ENCODE results near the gene MCM3AP.

Gene MCM3AP

GRCh38 chr21:46194374-46195334, 90.8 kb downstream of the MCM3AP start:
- TF ChIP-seq EZH2 (IDR thresholded peaks at IDR 0.05; ENCODE audit: borderline replicate concordance, low read length) (no peak), CTCF (IDR thresholded peaks at IDR 0.05; ENCODE audit: low read length) (no peak)
- no peaks in the 10 kb centered on the region for H3K4me1 ChIP-seq (ENCODE audit: insufficient read depth, low read length, severe bottlenecking)
- no peaks in the 10 kb centered on the region for H3K79me2 ChIP-seq (ENCODE audit: insufficient read depth, low read length)
- no peaks in the 10 kb centered on the region for H3K9me2 ChIP-seq (ENCODE audit: low read depth, low read length)
- no peak overlapping the region for H3K27ac ChIP-seq (ENCODE audit: low read depth, low read length, poor library complexity, severe bottlenecking)
- no peaks in the 10 kb centered on the region for H3K9me3 ChIP-seq (ENCODE audit: low read length)
- peaks cover 72% of the 10 kb centered on the region for H3K36me3 ChIP-seq (ENCODE audit: insufficient read depth, low read length)
- H3K4me2 ChIP-seq (ENCODE audit: low read length): no peak overlapping the region
- no peak overlapping the region for H2AFZ ChIP-seq (ENCODE audit: low read length)
- H3K4me3 ChIP-seq (ENCODE audit: low read depth, low read length, poor library complexity, severe bottlenecking): no peak overlapping the region
- H3F3A ChIP-seq (ENCODE audit: insufficient read depth, low read length): no peaks in the 10 kb centered on the region
- H4K20me1 ChIP-seq (ENCODE audit: insufficient read depth, low read length): no peaks in the 10 kb centered on the region
- no peak overlapping the region for H3K9ac ChIP-seq (ENCODE audit: low read length)
- no peaks in the 10 kb centered on the region for H3K27me3 ChIP-seq (ENCODE audit: insufficient read depth, low read length)

DNA sequence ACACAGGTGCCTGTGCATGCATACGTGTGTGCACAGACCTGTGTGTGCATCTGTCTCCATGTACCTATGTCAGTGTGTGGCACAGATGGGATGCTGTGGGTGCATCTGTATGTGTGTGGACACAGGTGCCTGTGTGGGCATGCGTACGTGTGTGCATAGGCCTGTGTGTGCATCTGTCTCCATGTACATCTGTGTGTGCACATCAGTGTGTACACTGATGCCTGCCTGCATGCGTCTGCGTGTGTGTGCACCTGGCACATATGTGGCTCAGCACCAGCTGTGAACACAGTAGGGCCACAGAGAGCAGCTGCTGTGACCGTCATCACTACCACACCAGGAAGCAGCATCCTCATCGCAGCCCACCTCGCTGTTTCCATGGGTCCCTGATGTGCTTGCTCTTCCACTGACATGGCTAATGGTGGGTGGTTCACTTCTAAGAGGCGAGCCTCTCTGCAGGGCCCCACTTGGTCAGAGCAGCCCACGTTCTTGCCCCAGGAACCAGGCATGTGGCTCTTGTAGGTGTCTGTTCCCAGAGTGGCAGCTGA, 91.5 kb downstream of the MCM3AP start:
- Histone ChIP-seq H3K27ac (ENCODE audit: low read depth, low read length, poor library complexity, severe bottlenecking) (no peak overlapping the region), H3K4me2 (ENCODE audit: low read length) (no peak overlapping the region), H3K9ac (ENCODE audit: low read length) (no peak overlapping the region), H4K20me1 (ENCODE audit: insufficient read depth, low read length) (no peaks in the 10 kb centered on the region), H2AFZ (ENCODE audit: low read length) (no peak overlapping the region), H3K9me2 (ENCODE audit: low read depth, low read length) (no peaks in the 10 kb centered on the region), H3F3A (ENCODE audit: insufficient read depth, low read length) (no peaks in the 10 kb centered on the region), H3K4me3 (ENCODE audit: low read depth, low read length, poor library complexity, severe bottlenecking) (no peak overlapping the region), H3K4me1 (ENCODE audit: insufficient read depth, low read length, severe bottlenecking) (no peaks in the 10 kb centered on the region), H3K9me3 (ENCODE audit: low read length) (no peaks in the 10 kb centered on the region), H3K36me3 (ENCODE audit: insufficient read depth, low read length) (peaks cover 71% of the 10 kb centered on the region), H3K79me2 (ENCODE audit: insufficient read depth, low read length) (no peaks in the 10 kb centered on the region), H3K27me3 (ENCODE audit: insufficient read depth, low read length) (no peaks in the 10 kb centered on the region)
- TF ChIP-seq CTCF (IDR thresholded peaks at IDR 0.05; ENCODE audit: low read length) (no peak), EZH2 (IDR thresholded peaks at IDR 0.05; ENCODE audit: borderline replicate concordance, low read length) (no peak)

DNA sequence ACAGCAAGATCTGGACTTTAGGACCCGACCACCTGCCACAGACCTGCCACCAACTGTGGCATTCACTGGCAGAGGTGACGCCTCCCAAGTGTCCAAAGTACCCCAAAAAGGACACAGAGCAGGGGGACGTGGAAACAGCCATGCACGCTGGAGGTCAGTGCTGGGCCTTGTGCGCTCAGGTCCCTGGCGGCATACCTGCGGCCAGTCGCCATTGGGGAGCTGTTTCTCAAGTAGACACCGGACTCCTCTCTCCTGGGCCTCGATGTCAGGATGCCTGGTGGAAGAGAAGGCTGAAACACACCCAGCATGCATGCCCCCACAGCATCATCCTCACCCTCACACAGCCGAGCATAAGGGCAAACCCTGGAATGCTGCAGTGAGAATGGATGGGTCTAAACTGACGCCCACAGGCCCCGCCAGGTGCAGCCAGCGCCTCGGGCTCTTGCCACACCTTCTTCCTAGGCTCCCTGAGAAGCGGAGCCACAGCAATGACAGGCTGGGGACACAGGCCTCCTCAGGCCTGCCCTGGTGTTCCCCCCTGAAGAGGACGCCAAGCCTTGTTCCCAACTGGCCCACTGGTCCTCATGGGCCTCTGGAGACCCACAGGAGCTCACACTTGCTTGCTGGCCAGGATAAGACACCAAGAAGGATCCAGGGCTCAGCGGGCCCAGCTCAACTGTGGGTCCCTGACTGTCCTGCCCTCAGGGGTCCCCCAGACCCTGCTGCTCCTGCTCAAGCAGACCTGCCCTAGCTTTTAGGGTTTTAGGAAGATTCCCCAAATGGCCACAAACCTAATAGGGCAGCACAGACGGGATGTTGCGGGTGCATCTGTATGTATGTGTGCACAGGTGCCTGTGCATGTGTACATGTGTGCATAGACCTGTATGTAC, 93.5 kb downstream of the MCM3AP start:
- H3K4me2 ChIP-seq (ENCODE audit: low read length): no peak overlapping the region
- H3F3A ChIP-seq (ENCODE audit: insufficient read depth, low read length): no peaks in the 10 kb centered on the region
- H3K36me3 ChIP-seq (ENCODE audit: insufficient read depth, low read length): peaks cover 65% of the 10 kb centered on the region
- no peak overlapping the region for H3K4me3 ChIP-seq (ENCODE audit: low read depth, low read length, poor library complexity, severe bottlenecking)
- H3K9me3 ChIP-seq (ENCODE audit: low read length): no peaks in the 10 kb centered on the region
- H4K20me1 ChIP-seq (ENCODE audit: insufficient read depth, low read length): no peaks in the 10 kb centered on the region
- no peak overlapping the region for H3K27ac ChIP-seq (ENCODE audit: low read depth, low read length, poor library complexity, severe bottlenecking)
- H3K79me2 ChIP-seq (ENCODE audit: insufficient read depth, low read length): no peaks in the 10 kb centered on the region
- H3K9ac ChIP-seq (ENCODE audit: low read length): no peak overlapping the region
- no peaks in the 10 kb centered on the region for H3K27me3 ChIP-seq (ENCODE audit: insufficient read depth, low read length)
- peaks cover 15% of the 10 kb centered on the region for H3K4me1 ChIP-seq (ENCODE audit: insufficient read depth, low read length, severe bottlenecking)
- TF ChIP-seq CTCF (IDR thresholded peaks at IDR 0.05; ENCODE audit: low read length) (no peak), EZH2 (IDR thresholded peaks at IDR 0.05; ENCODE audit: borderline replicate concordance, low read length) (no peak)
- H2AFZ ChIP-seq (ENCODE audit: low read length): no peak overlapping the region
- no peaks in the 10 kb centered on the region for H3K9me2 ChIP-seq (ENCODE audit: low read depth, low read length)

Data from OCI-LY1 (cell line).